ENCODE data around the gene PROKR2.

The PROKR2 gene

GRCh38 chr20:5279661-5280060 is 37.1 kb downstream of the PROKR2 start:
- no peak for DNase-seq

- no peak for DNase-seq
Observed at GRCh38 chr20:5272268-5272667, 44.5 kb downstream of the PROKR2 start.

GRCh38 chr20:5270603-5271002 is 46.2 kb downstream of the PROKR2 start:
- DNase-seq = no peak

GRCh38 chr20:5268449-5268848 is 48.3 kb downstream of the PROKR2 start:
- DNase-seq = no peak

GRCh38 chr20:5267092-5267491 is 49.7 kb downstream of the PROKR2 start:
- DNase-seq = no peak

All from NCI-H2081 (cell line).